Measurements from ENCODE around the gene ZIM2.

ZIM2 gene

DNA sequence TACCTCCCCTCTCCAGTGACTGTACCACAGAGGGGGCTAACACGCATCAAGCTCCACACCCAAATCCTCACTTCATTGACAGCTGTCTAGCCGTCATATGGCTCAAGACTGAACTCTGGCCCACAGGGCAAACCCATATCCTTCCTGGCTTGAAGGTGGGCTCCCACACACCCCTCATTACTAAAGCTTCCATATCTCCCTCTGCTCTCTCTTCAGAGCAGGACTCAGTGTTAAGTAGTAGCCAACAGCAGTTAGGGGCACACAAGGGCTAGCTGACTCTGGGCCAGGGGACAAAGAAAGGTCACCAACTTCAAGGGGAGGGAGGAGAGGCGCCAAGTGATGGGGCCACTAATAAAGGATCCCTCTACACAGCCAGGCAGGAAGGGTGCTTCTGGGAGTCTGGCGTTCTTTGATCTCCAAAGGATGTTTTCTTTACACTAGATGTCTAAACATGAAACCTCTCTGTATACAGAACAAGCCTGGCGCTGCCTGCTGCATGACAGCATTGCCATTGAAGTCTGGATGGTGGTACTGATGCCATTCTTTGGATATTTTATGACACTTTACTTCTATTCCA is 8.1 kb downstream of the ZIM2 start (continued):
- TF ChIP-seq ZBTB7A (tag by site-specific recombination; IDR thresholded peaks at IDR 0.05; ENCODE audit: low read depth) (no peak), ZNF792 (tag by site-specific recombination; IDR thresholded peaks at IDR 0.05) (no peak), ZBTB1 (tag by site-specific recombination; IDR thresholded peaks at IDR 0.05) (no peak), OVOL3 (tag by site-specific recombination; IDR thresholded peaks at IDR 0.05) (no peak), ZNF707 (tag by site-specific recombination; IDR thresholded peaks at IDR 0.05) (no peak), GLI4 (tag by site-specific recombination; IDR thresholded peaks at IDR 0.05) (no peak)
- TF ChIP-seq, protein P1, sequence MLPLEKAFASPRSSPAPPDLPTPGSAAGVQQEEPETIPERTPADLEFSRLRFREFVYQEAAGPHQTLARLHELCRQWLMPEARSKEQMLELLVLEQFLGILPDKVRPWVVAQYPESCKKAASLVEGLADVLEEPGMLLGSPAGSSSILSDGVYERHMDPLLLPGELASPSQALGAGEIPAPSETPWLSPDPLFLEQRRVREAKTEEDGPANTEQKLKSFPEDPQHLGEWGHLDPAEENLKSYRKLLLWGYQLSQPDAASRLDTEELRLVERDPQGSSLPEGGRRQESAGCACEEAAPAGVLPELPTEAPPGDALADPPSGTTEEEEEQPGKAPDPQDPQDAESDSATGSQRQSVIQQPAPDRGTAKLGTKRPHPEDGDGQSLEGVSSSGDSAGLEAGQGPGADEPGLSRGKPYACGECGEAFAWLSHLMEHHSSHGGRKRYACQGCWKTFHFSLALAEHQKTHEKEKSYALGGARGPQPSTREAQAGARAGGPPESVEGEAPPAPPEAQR (tag by site-specific recombination; IDR thresholded peaks at IDR 0.05) = no peak
- TF ChIP-seq, protein P2, sequence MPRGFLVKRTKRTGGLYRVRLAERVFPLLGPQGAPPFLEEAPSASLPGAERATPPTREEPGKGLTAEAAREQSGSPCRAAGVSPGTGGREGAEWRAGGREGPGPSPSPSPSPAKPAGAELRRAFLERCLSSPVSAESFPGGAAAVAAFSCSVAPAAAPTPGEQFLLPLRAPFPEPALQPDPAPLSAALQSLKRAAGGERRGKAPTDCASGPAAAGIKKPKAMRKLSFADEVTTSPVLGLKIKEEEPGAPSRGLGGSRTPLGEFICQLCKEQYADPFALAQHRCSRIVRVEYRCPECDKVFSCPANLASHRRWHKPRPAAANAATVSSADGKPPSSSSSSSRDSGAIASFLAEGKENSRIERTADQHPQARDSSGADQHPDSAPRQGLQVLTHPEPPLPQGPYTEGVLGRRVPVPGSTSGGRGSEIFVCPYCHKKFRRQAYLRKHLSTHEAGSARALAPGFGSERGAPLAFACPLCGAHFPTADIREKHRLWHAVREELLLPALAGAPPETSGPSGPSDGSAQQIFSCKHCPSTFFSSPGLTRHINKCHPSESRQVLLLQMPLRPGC (tag by site-specific recombination; IDR thresholded peaks at IDR 0.05) = no peak

DNA sequence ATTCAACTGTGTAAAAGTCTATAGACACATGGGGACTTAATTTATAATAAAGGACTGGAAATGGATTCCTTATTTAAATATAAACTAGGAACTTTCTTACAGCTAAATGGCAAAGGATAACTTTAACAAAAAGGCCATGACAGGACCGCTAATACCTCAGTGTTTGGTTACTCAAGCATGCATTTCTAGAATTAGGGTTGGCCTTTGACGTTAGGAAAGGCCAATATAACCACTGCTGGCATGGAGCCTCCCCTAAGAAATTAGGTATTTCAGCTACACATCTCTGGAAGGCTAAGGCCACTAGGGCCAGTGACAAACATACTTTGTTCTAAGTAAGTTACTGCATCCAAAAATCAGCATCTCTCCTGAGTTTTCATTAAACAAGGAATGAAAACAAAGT is 9.3 kb downstream of the ZIM2 start:
- ChIA-PET POLR2A (no interaction called here), CTCF (interaction anchor here (0.5 kb wide), 1 partner anchor 10 kb away, joined by 3 read pairs; no protein-coding TSS in a partner anchor)
- Histone ChIP-seq H3K27ac (ENCODE audit: extremely low read depth, low read depth, low read length) (no peak overlapping the region), H3K9me3 (ENCODE audit: control insufficient read depth, insufficient read depth, low read depth, low read length) (no peaks in the 10 kb centered on the region; the same call in 1 of the 2 replicates), H3K4me1 (ENCODE audit: control insufficient read depth, insufficient read depth, low read length) (no peaks in the 10 kb centered on the region), H3K36me3 (ENCODE audit: control insufficient read depth in 2 of 2, insufficient read depth in 1 of 2, low read length in 2 of 2) (no peaks in the 10 kb centered on the region), H3K4me3 (ENCODE audit: low read depth, low read length) (no peak overlapping the region)
- no peak for TF ChIP-seq ZNF394 (tag by site-specific recombination; IDR thresholded peaks at IDR 0.05; ENCODE audit: borderline replicate concordance)
- TF ChIP-seq ZNF626 (tag by site-specific recombination; IDR thresholded peaks at IDR 0.05) = no peak
- no peak for TF ChIP-seq ZBTB17 (tag by site-specific recombination; IDR thresholded peaks at IDR 0.05)

DNA sequence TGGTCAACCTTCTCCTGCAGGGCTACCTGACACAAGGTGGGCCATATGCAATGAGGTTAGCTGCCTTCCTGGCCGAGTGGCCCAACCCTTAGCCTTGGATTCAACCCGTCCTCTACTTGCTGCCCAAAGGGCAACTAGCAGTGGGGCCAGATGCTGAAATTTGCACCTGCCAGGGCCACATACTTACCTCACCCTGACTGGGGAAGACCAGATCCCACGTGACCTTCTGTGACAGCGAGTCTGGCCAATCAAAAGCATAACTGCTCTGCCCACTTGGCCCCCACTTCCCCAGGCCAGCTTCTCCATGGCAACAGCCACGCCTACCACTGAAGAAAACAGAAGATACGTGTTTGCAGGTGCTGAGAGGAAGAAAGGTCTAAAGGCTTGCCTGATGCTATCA is 10.9 kb downstream of the ZIM2 start:
- Histone ChIP-seq H3K4me1 (ENCODE audit: control insufficient read depth, insufficient read depth, low read length) (no peaks in the 10 kb centered on the region), H3K4me3 (ENCODE audit: low read depth, low read length) (no peak overlapping the region), H3K27ac (ENCODE audit: extremely low read depth, low read depth, low read length) (no peak overlapping the region), H3K9me3 (ENCODE audit: control insufficient read depth, insufficient read depth, low read depth, low read length) (no peaks in the 10 kb centered on the region; the same call in 1 of the 2 replicates), H3K36me3 (ENCODE audit: control insufficient read depth in 2 of 2, insufficient read depth in 1 of 2, low read length in 2 of 2) (no peaks in the 10 kb centered on the region)
- ChIA-PET POLR2A (no interaction called here), CTCF (no interaction called here)
- TF ChIP-seq ZNF837 (tag by site-specific recombination; IDR thresholded peaks at IDR 0.05) (no peak), ZNF423 (tag by site-specific recombination; IDR thresholded peaks at IDR 0.05) (no peak), ZNF341 (tag by site-specific recombination; IDR thresholded peaks at IDR 0.05; ENCODE audit: low read depth) (no peak), ZNF558 (tag by site-specific recombination; IDR thresholded peaks at IDR 0.05) (no peak), ZNF510 (tag by site-specific recombination; IDR thresholded peaks at IDR 0.05; ENCODE audit: insufficient replicate concordance) (no peak), SCRT1 (tag by site-specific recombination; IDR thresholded peaks at IDR 0.05; ENCODE audit: borderline replicate concordance) (no peak), IKZF3 (tag by site-specific recombination; IDR thresholded peaks at IDR 0.05) (no peak), ZFP37 (tag by site-specific recombination; IDR thresholded peaks at IDR 0.05) (no peak), TRIM28 (IDR thresholded peaks at IDR 0.05; ENCODE audit: borderline replicate concordance, low read length) (no peak), KLF9 (tag by site-specific recombination; IDR thresholded peaks at IDR 0.05; ENCODE audit: low read depth) (no peak), MEIS1 (CRISPR knock-in tag; IDR thresholded peaks at IDR 0.05; ENCODE audit: borderline replicate concordance) (no peak), GLI4 (tag by site-specific recombination; IDR thresholded peaks at IDR 0.05) (no peak)
- TF ChIP-seq, protein P3, sequence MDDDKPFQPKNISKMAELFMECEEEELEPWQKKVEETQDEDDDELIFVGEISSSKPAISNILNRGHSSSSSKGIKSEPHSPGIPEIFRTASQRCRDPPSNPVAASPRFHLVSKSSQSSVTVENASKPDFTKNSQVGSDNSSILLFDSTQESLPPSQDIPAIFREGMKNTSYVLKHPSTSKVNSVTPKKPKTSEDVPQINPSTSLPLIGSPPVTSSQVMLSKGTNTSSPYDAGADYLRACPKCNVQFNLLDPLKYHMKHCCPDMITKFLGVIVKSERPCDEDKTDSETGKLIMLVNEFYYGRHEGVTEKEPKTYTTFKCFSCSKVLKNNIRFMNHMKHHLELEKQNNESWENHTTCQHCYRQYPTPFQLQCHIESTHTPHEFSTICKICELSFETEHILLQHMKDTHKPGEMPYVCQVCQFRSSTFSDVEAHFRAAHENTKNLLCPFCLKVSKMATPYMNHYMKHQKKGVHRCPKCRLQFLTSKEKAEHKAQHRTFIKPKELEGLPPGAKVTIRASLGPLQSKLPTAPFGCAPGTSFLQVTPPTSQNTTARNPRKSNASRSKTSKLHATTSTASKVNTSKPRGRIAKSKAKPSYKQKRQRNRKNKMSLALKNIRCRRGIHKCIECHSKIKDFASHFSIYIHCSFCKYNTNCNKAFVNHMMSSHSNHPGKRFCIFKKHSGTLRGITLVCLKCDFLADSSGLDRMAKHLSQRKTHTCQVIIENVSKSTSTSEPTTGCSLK (tag by site-specific recombination; IDR thresholded peaks at IDR 0.05) = no peak
